GM18520 (cell line): Measurements from ENCODE around the gene PELI2.
A peak's percentile ranks its signal among the peaks of the same experiment; 100 is the strongest.

Source experiments
- ATAC-seq: cut with Tn5 transposase; IDR thresholded peaks from one replicate; pipeline ENCODE4 v1.9.1; 2021; ENCODE audit not compliant: unreplicated experiment

PELI2 gene

GRCh38 chr14:56199095-56199981, 81.1 kb downstream of the PELI2 start:
- peak; percentile 41 for ATAC-seq

GRCh38 chr14:56199982-56200577, 81.9 kb downstream of the PELI2 start:
- ATAC-seq: peak; percentile 61

GRCh38 chr14:56202256-56202655, 84.0 kb downstream of the PELI2 start:
- ATAC-seq: peak; percentile 27

GRCh38 chr14:56205881-56206280, 87.7 kb downstream of the PELI2 start:
- no peak for ATAC-seq

- ATAC-seq: no peak
Observed at GRCh38 chr14:56206596-56206995, 88.4 kb downstream of the PELI2 start.

GRCh38 chr14:56207626-56208292, 89.5 kb downstream of the PELI2 start:
- no peak for ATAC-seq

GRCh38 chr14:56208520-56208919, 90.3 kb downstream of the PELI2 start:
- ATAC-seq: no peak

- no peak for ATAC-seq
Observed at GRCh38 chr14:56210571-56210970, 92.4 kb downstream of the PELI2 start.

- ATAC-seq: no peak
Observed at GRCh38 chr14:56211084-56211483, 92.9 kb downstream of the PELI2 start.

GRCh38 chr14:56211844-56212243, 93.6 kb downstream of the PELI2 start:
- ATAC-seq: no peak

- ATAC-seq: no peak
Observed at GRCh38 chr14:56212521-56212920, 94.3 kb downstream of the PELI2 start.

- no peak for ATAC-seq
Observed at GRCh38 chr14:56213306-56213705, 95.1 kb downstream of the PELI2 start.

- ATAC-seq: no peak
Observed at GRCh38 chr14:56215180-56215579, 97.0 kb downstream of the PELI2 start.

- ATAC-seq: no peak
Observed at GRCh38 chr14:56216626-56217379, 98.6 kb downstream of the PELI2 start.

- no peak for ATAC-seq
Observed at GRCh38 chr14:56217380-56218045, 99.3 kb downstream of the PELI2 start.

GRCh38 chr14:56219666-56220413, 101.6 kb downstream of the PELI2 start:
- ATAC-seq: no peak

- ATAC-seq: no peak
Observed at GRCh38 chr14:56221382-56222128, 103.3 kb downstream of the PELI2 start.

- ATAC-seq: no peak
Observed at GRCh38 chr14:56224229-56224628, 106.0 kb downstream of the PELI2 start.
